GM23338 (cell line): ENCODE measurements around the gene MLLT10.

Experiments
- CREB1 ChIP-seq: fragments of 250-450 bp; sonication (Bioruptor Pico); IDR thresholded peaks from 2 replicates; pipeline ENCODE4 v1.5.0; 2020; ENCODE audit warnings: low read depth, mild to moderate bottlenecking, moderate library complexity
- EZH2 ChIP-seq: fragments of 200-600 bp; sonication (generic); IDR thresholded peaks from one replicate; pipeline ENCODE4 v1.8.0; 2017; ENCODE audit warnings: antibody characterized with exemption, mild to moderate bottlenecking, low read depth; ENCODE audit not compliant: unreplicated experiment
- EZH2phosphoT487 ChIP-seq: fragments of 200-600 bp; sonication (generic); IDR thresholded peaks from one replicate; pipeline ENCODE4 v1.8.1; 2018; ENCODE audit warnings: antibody characterized with exemption; ENCODE audit not compliant: unreplicated experiment
- POLR2AphosphoS5 ChIP-seq: IDR thresholded peaks from 2 replicates; pipeline ENCODE4 v1.6.1; 2016; ENCODE audit warnings: antibody characterized with exemption, low read depth
- TF ChIP-seq, protein P1 (sequence below): IDR thresholded peaks from 2 replicates; pipeline ENCODE4 v1.6.1; 2016; ENCODE audit warnings: antibody characterized with exemption
- TF ChIP-seq, protein P2 (sequence below), 2 experiments: fragments of 200-600 bp in 1 of 2; sonication (generic) in 1 of 2; conservative IDR thresholded peaks; 2 replicates each; pipeline versions ENCODE4 v1.5.1 to v1.6.1; 2016 to 2017; ENCODE audit warnings: antibody characterized with exemption in 2 of 2, low read depth in 2 of 2, mild to moderate bottlenecking in 2 of 2, moderate library complexity in 1 of 2

DNA sequence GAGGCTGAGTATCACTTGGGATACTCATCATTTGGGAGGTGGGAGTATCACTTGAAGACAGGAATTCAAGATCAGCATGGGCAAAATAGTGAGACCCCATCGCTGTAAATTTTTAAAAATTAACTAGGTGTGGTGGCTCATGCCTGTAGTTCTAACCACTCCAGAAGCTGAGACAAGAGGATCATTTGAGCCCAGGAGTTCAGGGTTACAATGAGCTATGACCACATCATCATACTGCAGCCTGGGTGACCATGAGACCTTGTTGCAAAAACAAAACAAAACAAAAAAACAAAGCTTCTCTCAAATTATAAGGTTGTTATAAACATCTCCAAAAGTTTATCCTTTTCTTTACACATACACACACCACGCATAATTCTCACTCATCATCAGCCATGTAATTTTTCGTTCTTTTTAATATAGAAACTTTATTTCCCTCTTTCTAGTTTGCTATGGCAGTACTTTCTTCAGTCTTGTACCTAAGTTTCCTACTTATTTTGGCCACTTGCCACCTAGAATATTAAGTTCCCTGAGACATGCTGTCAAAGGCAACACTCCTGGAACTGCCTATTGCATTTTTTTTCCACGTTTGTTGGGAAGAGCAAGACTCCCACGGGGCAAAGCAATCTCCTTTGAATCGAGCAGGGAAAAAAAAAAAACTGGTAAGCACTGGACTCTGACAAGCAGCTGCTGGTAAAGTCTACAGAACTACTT is 45.6 kb upstream of the MLLT10 start:
- TF ChIP-seq EZH2 (no peak), CREB1 (no peak), POLR2AphosphoS5 (no peak), EZH2phosphoT487 (no peak)
- TF ChIP-seq, protein P1, sequence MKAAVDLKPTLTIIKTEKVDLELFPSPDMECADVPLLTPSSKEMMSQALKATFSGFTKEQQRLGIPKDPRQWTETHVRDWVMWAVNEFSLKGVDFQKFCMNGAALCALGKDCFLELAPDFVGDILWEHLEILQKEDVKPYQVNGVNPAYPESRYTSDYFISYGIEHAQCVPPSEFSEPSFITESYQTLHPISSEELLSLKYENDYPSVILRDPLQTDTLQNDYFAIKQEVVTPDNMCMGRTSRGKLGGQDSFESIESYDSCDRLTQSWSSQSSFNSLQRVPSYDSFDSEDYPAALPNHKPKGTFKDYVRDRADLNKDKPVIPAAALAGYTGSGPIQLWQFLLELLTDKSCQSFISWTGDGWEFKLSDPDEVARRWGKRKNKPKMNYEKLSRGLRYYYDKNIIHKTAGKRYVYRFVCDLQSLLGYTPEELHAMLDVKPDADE: no peak
- TF ChIP-seq, protein P2, sequence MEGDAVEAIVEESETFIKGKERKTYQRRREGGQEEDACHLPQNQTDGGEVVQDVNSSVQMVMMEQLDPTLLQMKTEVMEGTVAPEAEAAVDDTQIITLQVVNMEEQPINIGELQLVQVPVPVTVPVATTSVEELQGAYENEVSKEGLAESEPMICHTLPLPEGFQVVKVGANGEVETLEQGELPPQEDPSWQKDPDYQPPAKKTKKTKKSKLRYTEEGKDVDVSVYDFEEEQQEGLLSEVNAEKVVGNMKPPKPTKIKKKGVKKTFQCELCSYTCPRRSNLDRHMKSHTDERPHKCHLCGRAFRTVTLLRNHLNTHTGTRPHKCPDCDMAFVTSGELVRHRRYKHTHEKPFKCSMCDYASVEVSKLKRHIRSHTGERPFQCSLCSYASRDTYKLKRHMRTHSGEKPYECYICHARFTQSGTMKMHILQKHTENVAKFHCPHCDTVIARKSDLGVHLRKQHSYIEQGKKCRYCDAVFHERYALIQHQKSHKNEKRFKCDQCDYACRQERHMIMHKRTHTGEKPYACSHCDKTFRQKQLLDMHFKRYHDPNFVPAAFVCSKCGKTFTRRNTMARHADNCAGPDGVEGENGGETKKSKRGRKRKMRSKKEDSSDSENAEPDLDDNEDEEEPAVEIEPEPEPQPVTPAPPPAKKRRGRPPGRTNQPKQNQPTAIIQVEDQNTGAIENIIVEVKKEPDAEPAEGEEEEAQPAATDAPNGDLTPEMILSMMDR (conservative IDR thresholded peaks at IDR 0.05; ENCODE audit: low read depth in 2 of 2): no peak
